Measurements from ENCODE around the gene SPOCK2.

- TF ChIP-seq REST (IDR thresholded peaks at IDR 0.05; ENCODE audit: insufficient read depth in 1 of 2, low read depth in 2 of 2, low read length in 2 of 2) (no peak), POLR2AphosphoS5 (IDR thresholded peaks at IDR 0.05; ENCODE audit: low read depth, low read length) (no peak), FOXP2 (optimal IDR thresholded peaks at IDR 0.05; ENCODE audit: borderline replicate concordance, extremely low read depth, extremely low read length, insufficient read depth) (no peak)
These were observed 63.0 kb downstream of the SPOCK2 start for GRCh38 chr10:72025400-72025799.

Measured in PFSK-1 (cell line).